GM12801 (cell line): ENCODE measurements around the gene DMRTB1.

Source experiments
- TF ChIP-seq, protein P1 (sequence below): IDR thresholded peaks from one replicate; pipeline ENCODE4 v1.5.1; 2011; ENCODE audit warnings: control low read depth; ENCODE audit not compliant: insufficient read length; ENCODE audit errors: extremely low read depth

DMRTB1 gene

DNA sequence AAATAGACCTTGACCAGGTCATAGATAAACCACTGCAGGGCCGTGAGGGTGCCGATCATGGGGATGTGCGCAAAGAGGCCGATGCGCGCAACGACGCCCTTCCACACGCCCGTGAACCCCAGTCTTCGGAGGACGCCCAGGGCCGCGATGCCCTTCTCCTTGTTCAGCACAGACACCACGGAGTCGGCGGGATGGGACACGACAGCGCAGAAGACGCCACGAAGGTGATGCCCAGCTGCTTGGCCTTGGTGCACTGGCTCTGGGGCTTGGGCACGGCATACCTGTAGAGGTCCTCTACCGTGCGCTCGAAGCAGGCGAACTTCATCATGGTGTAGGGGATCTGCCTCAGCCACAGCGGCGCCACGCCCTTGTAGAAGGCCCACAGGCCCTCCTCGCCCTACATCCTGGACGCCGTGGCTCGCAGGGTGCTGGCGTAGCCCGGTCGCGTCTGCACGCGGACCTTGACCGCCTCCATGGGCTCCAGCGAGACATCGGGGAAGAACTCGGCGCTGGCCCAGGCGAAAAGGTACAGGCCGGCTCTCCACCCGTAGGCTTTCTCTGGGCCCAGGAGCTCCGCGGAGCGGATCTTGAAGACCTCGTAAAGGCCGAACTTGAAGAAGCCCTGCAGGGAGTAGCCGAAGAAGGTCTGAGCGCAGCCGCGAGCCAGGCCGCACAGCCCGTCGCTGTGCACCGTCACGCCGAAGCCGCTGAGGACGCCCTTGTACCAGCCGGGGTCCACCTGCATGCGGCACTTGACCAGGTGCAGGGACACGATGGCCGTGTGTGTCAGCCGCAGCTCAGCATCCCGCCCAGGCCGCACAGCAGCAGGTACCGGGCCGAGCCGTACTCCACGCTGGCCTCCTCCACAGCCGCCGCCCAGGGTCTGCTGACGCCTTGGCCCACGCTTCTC is 20.5 kb upstream of the DMRTB1 start:
- TF ChIP-seq, protein P1, sequence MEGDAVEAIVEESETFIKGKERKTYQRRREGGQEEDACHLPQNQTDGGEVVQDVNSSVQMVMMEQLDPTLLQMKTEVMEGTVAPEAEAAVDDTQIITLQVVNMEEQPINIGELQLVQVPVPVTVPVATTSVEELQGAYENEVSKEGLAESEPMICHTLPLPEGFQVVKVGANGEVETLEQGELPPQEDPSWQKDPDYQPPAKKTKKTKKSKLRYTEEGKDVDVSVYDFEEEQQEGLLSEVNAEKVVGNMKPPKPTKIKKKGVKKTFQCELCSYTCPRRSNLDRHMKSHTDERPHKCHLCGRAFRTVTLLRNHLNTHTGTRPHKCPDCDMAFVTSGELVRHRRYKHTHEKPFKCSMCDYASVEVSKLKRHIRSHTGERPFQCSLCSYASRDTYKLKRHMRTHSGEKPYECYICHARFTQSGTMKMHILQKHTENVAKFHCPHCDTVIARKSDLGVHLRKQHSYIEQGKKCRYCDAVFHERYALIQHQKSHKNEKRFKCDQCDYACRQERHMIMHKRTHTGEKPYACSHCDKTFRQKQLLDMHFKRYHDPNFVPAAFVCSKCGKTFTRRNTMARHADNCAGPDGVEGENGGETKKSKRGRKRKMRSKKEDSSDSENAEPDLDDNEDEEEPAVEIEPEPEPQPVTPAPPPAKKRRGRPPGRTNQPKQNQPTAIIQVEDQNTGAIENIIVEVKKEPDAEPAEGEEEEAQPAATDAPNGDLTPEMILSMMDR = no peak

DNA sequence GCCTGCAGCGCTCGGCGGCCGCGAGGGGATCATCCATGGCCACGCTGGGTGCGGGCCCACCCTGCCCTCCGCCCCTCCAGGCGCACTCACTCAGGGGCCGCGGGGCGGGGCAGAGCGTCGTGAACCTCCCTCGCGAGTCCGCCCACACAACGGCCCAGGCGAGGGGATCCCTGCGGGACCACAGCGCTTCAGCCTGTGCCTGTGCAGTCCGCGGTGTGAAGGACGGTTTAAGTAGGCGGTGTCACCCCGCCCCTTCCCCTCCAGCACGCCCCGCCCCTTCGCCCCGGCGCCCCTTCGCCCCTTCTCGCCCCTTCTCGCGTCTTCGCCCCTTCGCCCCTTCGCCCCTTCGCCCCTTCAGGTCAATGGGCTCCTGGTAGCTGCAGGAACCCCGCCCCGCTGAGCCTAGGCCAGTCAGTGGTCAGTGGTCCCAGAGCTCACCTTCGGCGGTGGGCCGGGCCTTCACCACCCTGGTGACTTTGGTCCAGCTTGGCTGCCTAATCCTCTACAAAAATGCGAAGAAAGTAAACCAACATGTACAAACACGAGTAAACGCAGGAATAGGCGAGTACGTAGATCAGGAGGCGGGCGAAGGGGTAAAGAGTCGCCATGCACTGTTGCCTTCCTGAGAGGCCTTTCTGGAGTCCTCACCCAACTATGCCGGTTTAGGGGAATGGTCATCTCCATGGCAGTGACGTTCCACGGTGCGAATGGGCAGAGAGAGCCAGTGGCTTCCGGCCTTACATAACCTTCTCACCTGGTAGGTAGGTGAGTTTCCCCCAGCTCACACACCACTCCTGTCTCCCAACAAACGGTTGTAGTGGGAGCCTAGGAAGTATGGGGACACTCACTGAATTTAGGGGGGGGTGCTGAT is 19.6 kb upstream of the DMRTB1 start:
- TF ChIP-seq, protein P1 = no peak

DNA sequence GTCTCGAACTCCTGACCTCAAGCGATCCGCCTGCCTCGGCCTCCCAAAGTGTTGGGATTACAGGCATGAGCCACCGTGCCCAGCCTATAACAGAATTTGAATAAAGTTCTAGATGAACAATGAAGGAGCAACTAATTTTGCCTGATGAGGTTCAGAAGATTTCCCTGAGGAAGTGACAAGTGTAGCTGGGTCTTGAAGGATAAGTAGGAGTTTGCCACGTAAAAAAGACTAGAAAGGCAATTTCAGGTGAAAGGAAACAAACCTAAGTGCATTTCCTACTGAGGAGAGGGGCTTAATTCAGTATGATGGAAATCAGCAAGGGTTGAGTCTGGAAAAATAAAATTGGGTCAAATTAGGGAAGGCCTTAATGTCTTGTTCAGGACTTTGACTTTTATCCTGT is 18.6 kb upstream of the DMRTB1 start:
- TF ChIP-seq, protein P1 = no peak

DNA sequence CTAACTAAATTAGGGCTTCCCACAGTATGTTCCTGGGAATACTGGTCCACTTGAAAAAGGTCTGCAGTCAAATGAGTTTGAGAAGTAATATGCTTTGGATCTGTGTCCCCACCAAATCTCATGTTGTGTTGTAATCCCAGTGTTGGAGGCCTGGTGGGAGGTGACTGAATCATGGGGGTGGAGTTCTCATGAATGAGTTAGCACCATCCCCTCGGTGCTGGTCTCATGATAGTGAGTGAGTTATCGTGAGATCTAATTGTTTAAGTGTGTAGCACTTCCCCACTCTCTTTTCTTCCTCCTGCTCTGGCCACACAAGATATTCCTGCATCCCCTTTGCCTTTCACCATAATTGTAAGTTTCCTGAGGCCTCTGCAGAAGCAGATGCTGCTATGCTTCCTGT is 16.9 kb upstream of the DMRTB1 start:
- TF ChIP-seq, protein P1 = no peak

DNA sequence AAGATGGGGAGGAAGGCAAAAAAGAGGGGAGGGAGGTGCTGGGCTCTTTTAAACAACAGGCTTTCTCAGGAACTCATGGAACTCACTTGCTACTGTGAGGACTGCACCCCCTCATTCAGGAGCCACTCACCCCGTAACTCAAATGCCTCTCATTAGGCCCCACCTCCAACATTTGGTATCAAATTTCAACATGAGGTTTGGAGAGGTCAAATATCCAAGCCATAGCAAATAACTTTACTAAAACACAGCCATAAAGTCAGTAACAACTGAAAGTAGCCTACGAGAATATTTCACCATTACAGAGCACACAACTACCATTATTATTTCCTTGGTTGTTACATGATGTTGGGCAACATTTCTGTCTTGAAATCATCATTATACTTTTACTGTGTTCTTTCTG is 13.1 kb upstream of the DMRTB1 start:
- TF ChIP-seq, protein P1 = no peak

DNA sequence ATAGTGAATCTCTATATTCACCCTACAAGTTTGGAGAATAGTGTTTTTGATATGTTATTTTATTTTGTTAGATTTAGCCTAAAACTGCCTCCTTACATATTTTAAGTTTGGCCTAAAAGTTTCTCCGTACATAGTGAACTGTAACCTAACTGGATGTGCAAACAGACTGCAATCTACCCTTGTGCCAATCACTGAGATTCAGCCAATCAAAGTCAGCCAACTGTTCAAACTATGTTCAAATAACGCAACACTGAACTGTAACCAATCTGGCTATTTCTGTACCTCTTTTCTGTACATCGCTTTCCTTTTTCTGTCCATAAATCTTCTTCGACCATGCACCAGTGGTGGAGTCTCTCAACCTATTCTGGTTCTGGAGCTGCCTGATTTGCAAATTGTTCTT is 11.8 kb upstream of the DMRTB1 start:
- TF ChIP-seq, protein P1 = no peak

DNA sequence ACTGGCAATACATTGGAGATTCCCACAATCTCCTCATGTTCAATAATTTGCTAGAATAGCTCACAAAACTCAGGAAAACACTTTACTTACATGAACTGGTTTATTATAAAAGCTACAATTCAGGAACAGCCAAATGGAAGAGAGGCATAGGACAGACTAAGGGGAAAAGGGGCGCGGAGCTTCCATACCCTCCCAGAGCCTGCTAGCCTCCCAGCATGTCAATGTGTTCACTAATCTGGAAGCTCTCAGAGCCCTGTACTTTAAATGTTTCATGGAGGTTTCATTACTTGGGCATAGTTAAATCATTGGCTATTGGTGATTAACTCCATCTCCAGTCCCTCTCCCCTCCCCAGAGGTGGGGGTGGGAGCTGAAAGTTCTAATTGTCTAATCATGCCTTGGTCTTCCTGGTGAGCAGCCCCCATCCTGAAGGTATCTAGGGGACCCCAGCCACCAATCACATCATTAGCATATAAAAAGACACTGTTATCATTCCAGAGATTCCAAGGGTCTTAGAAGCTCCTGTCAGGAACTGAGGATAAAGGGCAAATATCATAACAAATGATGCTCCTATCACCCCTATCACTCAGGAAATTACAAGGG is 10.9 kb upstream of the DMRTB1 start:
- TF ChIP-seq, protein P1 = no peak
